Neuronal stem cell (in vitro differentiated cells): Measurements from ENCODE around the gene MEF2C.

Experiments used
- DNase-seq: peaks from one replicate; pipeline ENCODE4 v3.0.0-alpha.2; 2013; ENCODE audit warnings: low spot score
- H2AFZ ChIP-seq: one replicate; pipeline ENCODE4 v1.6.1; 2013; ENCODE audit warnings: mild to moderate bottlenecking, low read length, inconsistent platforms
- H2AK5ac ChIP-seq: 2 replicates; pipeline ENCODE4 v1.6.1; 2013; ENCODE audit warnings: low read depth, mild to moderate bottlenecking, inconsistent platforms, low read length, moderate library complexity, mixed read lengths
- H2BK120ac ChIP-seq: 2 replicates; pipeline ENCODE4 v1.6.1; 2013; ENCODE audit warnings: low read depth, mild to moderate bottlenecking, inconsistent platforms, low read length, moderate library complexity, mixed read lengths
- H2BK12ac ChIP-seq: one replicate; pipeline ENCODE4 v1.6.1; 2013; ENCODE audit warnings: low read length, inconsistent platforms
- H2BK15ac ChIP-seq: 2 replicates; pipeline ENCODE4 v1.6.1; 2013; ENCODE audit warnings: mild to moderate bottlenecking, low read length, inconsistent platforms, mixed read lengths
- H2BK5ac ChIP-seq: one replicate; pipeline ENCODE4 v1.6.1; 2013; ENCODE audit warnings: inconsistent platforms, mild to moderate bottlenecking, low read length, moderate library complexity
- H3K14ac ChIP-seq: one replicate; pipeline ENCODE4 v1.6.1; 2013; ENCODE audit warnings: low read length, inconsistent platforms
- H3K18ac ChIP-seq: 2 replicates; pipeline ENCODE4 v1.6.1; 2013; ENCODE audit warnings: low read length, inconsistent platforms
- H3K23ac ChIP-seq: 2 replicates; pipeline ENCODE4 v1.6.1; 2013; ENCODE audit warnings: low read depth, mild to moderate bottlenecking, mixed read lengths, low read length, inconsistent platforms; ENCODE audit not compliant: poor library complexity
- H3K27ac ChIP-seq: replicated peaks from 3 replicates; pipeline ENCODE4 v1.5.1; 2013; ENCODE audit warnings: low read length, inconsistent platforms
- H3K27me3 ChIP-seq, 3 experiments: 2 replicates each; pipeline ENCODE4 v1.6.1; 2013; ENCODE audit warnings: low read length in 3 of 3, mild to moderate bottlenecking in 2 of 3, inconsistent platforms in 1 of 3, low read depth in 1 of 3, mixed read lengths in 1 of 3, moderate library complexity in 1 of 3; ENCODE audit not compliant: control insufficient read depth in 3 of 3, insufficient read depth in 3 of 3
- H3K36me3 ChIP-seq, 2 donors: replicated peaks in 1 of 2; 2 replicates each; pipeline ENCODE4 v1.6.1; 2013; ENCODE audit warnings: low read length in 2 of 2; ENCODE audit not compliant: control insufficient read depth in 2 of 2, insufficient read depth in 2 of 2
- H3K4ac ChIP-seq: 2 replicates; pipeline ENCODE4 v1.6.1; 2013; ENCODE audit warnings: inconsistent platforms, mild to moderate bottlenecking, low read length, moderate library complexity
- H3K4me1 ChIP-seq, 2 donors: 1 replicate in 1 of 2; 2 replicates in 1 of 2; pipeline ENCODE4 v1.6.1; 2013; ENCODE audit warnings: low read length in 2 of 2, low read depth in 1 of 2; ENCODE audit not compliant: control insufficient read depth in 2 of 2, insufficient read depth in 1 of 2
- H3K4me2 ChIP-seq: one replicate; pipeline ENCODE4 v1.6.1; 2013; ENCODE audit warnings: mild to moderate bottlenecking, low read length, inconsistent platforms; ENCODE audit not compliant: insufficient read depth, poor library complexity, severe bottlenecking
- H3K4me3 ChIP-seq, 2 donors: 2 replicates each; pipeline ENCODE4 v1.5.1; 2013; ENCODE audit warnings: low read length in 2 of 2, mild to moderate bottlenecking in 2 of 2, inconsistent platforms in 1 of 2, moderate library complexity in 1 of 2
- H3K79me1 ChIP-seq: one replicate; pipeline ENCODE4 v1.6.1; 2013; ENCODE audit warnings: low read depth, mild to moderate bottlenecking, inconsistent platforms, low read length, moderate library complexity
- H3K9ac ChIP-seq: one replicate; pipeline ENCODE4 v1.6.1; 2013; ENCODE audit warnings: mild to moderate bottlenecking, low read depth, low read length, inconsistent platforms; ENCODE audit not compliant: poor library complexity
- H3K9me3 ChIP-seq, 2 donors: replicated peaks in 1 of 2; 2 replicates each; pipeline versions ENCODE3 to v1.6.1; 2013; ENCODE audit warnings: low read length in 2 of 2, mild to moderate bottlenecking in 2 of 2, inconsistent platforms in 1 of 2, low read depth in 1 of 2, mixed read lengths in 1 of 2, moderate library complexity in 1 of 2; ENCODE audit not compliant: control insufficient read depth in 2 of 2, insufficient read depth in 1 of 2
- H4K8ac ChIP-seq: one replicate; pipeline ENCODE4 v1.6.1; 2013; ENCODE audit warnings: low read depth, mild to moderate bottlenecking, inconsistent platforms, low read length, moderate library complexity
- H4K91ac ChIP-seq: one replicate; pipeline ENCODE4 v1.6.1; 2013; ENCODE audit warnings: low read length, low read depth, mild to moderate bottlenecking, inconsistent platforms; ENCODE audit not compliant: poor library complexity
- WGBS, 2 donors: extraction: QIAGEN DNeasy Blood & Tissue Kit; methylation state at CpG; one replicate each; pipeline ENCODE4 v1.1.7; 2013; ENCODE audit warnings: missing lambda C conversion rate in 2 of 2, mixed read lengths in 1 of 2; ENCODE audit not compliant: insufficient read length in 2 of 2, insufficient replicate concordance in 1 of 2; ENCODE audit errors: extremely low coverage in 2 of 2; 5-methylcytosine and 5-hydroxymethylcytosine counted together

Gene MEF2C

DNA sequence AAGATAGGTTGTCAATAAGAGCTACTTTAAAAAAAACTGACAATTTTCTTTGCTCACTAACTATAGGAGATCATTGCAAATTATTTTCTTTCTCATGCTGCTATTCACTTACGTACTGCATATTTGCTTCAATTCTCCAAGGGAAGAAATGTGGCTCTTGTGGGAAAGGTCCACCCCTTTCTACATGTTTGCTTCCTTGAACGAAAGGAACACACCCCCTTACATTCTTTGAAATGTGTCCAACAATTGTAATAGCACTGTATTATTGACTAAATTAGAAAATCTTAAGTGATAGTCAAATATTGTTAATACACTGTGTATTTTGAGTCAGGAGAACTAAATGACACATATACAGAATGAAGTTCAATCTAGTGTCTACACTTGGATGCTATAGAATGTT lies 5.2 kb downstream of the MEF2C start:
- H4K8ac ChIP-seq, result no peak overlapping the region
- no CpG with 5 or more reads among the region's 2 CpGs for WGBS, 2 donors
- no peaks in the 10 kb centered on the region for H3K36me3 ChIP-seq
- H3K4me1 ChIP-seq, result peaks cover 0 to 9% of the 10 kb centered on the region in 2 donors
- no peak for DNase-seq
- no peak overlapping the region for H3K27ac ChIP-seq
- no peak overlapping the region for H3K23ac ChIP-seq
- H3K79me1 ChIP-seq, result no peaks in the 10 kb centered on the region
- H2BK12ac ChIP-seq, result no peak overlapping the region
- no peaks in the 10 kb centered on the region for H3K9me3 ChIP-seq
- no peak overlapping the region for H2AK5ac ChIP-seq
- H4K91ac ChIP-seq, result no peak overlapping the region
- H2BK120ac ChIP-seq, result no peak overlapping the region
- H3K18ac ChIP-seq, result no peak overlapping the region
- no peak overlapping the region for H2BK15ac ChIP-seq
- H3K4me3 ChIP-seq, result no peak overlapping the region
- no peak overlapping the region for H2AFZ ChIP-seq
- no peak overlapping the region for H3K4ac ChIP-seq
- H2BK5ac ChIP-seq, result no peak overlapping the region
- no peak overlapping the region for H3K4me2 ChIP-seq
- H3K14ac ChIP-seq, result no peak overlapping the region
- no peak overlapping the region for H3K9ac ChIP-seq
- no peaks in the 10 kb centered on the region for H3K27me3 ChIP-seq

DNA sequence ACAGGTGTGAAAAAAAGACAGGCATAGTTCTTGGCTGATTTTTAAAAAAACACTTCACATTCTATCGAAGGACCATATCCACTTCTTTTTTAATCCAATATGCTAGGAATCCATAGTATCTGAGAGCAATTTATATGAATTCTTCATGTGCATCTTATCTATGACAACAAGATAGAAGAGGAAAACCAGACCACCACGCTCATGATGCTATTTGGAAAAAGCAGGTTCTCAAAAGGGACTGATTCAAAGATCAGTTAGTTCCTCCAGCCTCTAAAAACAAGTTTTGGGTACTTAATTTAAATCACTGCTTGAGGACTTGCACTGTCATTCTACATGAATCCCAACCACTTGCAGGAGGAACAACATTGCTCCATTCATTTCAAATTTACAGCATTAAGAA lies 6.3 kb downstream of the MEF2C start:
- Histone ChIP-seq H3K36me3 (no peaks in the 10 kb centered on the region), H2BK120ac (no peak overlapping the region), H2AFZ (no peak overlapping the region), H3K9ac (no peak overlapping the region), H3K4me2 (no peak overlapping the region), H3K4ac (no peak overlapping the region), H3K9me3 (no peaks in the 10 kb centered on the region), H3K14ac (no peak overlapping the region), H3K27me3 (no peaks in the 10 kb centered on the region), H3K27ac (no peak overlapping the region), H3K18ac (no peak overlapping the region), H3K4me3 (no peak overlapping the region), H3K79me1 (no peaks in the 10 kb centered on the region), H3K4me1 (peaks cover 0 to 4% of the 10 kb centered on the region in 2 donors), H2BK5ac (no peak overlapping the region), H4K8ac (no peak overlapping the region), H2BK15ac (no peak overlapping the region), H4K91ac (no peak overlapping the region), H3K23ac (no peak overlapping the region), H2BK12ac (no peak overlapping the region), H2AK5ac (no peak overlapping the region)
- no CpG with 5 or more reads among the region's 2 CpGs for WGBS, 2 donors
- DNase-seq, result no peak

DNA sequence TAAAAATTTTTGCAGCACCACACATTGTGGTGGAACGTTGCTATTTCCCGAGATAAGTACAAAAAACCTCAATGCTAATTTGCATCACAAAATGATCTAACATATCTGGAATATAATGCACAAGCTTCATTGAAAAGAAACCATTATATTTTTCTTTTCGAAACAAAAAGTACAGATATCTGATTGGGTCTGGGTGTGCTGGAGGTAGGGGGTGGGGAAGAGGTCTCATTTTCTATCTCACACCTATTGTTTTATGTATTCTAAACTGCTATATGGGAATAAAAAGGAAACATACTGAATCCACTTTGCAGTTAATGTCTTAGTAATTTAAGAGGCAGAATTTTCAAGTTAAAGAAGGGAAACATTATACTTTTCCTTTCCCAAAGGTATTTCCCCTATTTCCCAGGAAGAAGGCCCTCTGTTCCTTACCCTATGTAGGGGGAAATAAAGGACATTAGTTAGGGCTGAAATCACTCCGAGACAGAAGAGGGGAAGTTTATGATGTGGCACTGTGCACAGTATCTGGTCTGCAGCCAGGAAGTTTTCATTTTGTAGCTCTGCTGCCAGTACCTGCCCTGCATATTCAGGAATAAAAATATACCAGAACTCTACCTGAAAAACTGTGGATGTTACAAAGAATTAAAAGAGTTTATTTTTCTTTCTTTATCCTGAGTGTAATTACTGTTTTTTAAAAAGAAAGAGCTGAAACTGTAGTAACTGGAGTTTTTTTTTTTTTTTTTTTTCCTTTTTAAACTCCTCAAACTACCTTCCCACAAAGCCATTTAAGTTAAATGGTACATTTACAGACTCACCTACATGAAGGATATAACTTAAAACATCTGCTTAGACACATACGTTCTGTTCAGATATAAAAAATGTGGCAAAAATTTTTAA lies 7.4 kb downstream of the MEF2C start:
- peak overlapping the region; percentile 28 for H2AFZ ChIP-seq
- H3K4ac ChIP-seq, result no peak overlapping the region
- H3K27me3 ChIP-seq, result no peaks in the 10 kb centered on the region
- no peak overlapping the region for H2BK15ac ChIP-seq
- DNase-seq, result no peak
- no peak overlapping the region for H2BK120ac ChIP-seq
- H2BK5ac ChIP-seq, result no peak overlapping the region
- H3K4me2 ChIP-seq, result no peak overlapping the region
- H3K27ac ChIP-seq, result no peak overlapping the region
- H3K4me1 ChIP-seq, result no peaks in the 10 kb centered on the region
- H4K91ac ChIP-seq, result no peak overlapping the region
- no peak overlapping the region for H3K4me3 ChIP-seq
- H3K18ac ChIP-seq, result no peak overlapping the region
- H3K36me3 ChIP-seq, result no peaks in the 10 kb centered on the region
- H3K9me3 ChIP-seq, result no peaks in the 10 kb centered on the region
- H3K9ac ChIP-seq, result no peak overlapping the region
- H4K8ac ChIP-seq, result no peak overlapping the region
- WGBS, 2 donors, result no CpG with 5 or more reads among the region's 5 CpGs
- H3K23ac ChIP-seq, result no peak overlapping the region
- no peak overlapping the region for H3K14ac ChIP-seq
- no peak overlapping the region for H2BK12ac ChIP-seq
- no peaks in the 10 kb centered on the region for H3K79me1 ChIP-seq
- no peak overlapping the region for H2AK5ac ChIP-seq

DNA sequence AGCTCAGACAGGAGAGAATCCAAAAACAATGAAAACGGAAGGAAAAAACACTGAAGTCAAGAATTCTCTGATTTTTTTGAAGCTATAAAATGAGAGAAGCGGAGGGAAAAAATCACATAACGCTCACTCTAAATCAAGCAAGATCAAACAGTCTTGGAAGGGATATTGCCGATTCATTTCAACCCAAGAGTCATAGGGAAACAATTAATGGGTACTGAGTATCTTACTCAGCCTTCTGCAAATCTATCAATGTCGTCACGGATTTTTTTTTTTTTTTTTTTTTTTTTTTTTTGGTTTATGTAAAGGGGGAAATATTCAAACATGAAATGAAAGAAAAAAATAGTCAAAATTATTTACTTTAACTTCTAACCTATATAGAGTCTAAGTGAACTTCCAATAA lies 9.5 kb downstream of the MEF2C start:
- Histone ChIP-seq H3K14ac (no peak overlapping the region), H3K23ac (no peak overlapping the region), H3K18ac (no peak overlapping the region), H2AFZ (no peak overlapping the region), H3K4me3 (no peak overlapping the region), H3K36me3 (no peaks in the 10 kb centered on the region), H2BK12ac (no peak overlapping the region), H2BK120ac (no peak overlapping the region), H4K8ac (no peak overlapping the region), H2BK15ac (no peak overlapping the region), H2BK5ac (no peak overlapping the region), H3K27me3 (no peaks in the 10 kb centered on the region), H3K79me1 (no peaks in the 10 kb centered on the region), H3K4me2 (no peak overlapping the region), H3K4ac (no peak overlapping the region), H3K4me1 (no peaks in the 10 kb centered on the region), H4K91ac (no peak overlapping the region), H3K9ac (no peak overlapping the region), H3K9me3 (no peaks in the 10 kb centered on the region), H2AK5ac (no peak overlapping the region), H3K27ac (no peak overlapping the region)
- no CpG with 5 or more reads among the region's 6 CpGs for WGBS, 2 donors
- DNase-seq, result no peak
